ENCODE results near the gene AIPL1.

DNA sequence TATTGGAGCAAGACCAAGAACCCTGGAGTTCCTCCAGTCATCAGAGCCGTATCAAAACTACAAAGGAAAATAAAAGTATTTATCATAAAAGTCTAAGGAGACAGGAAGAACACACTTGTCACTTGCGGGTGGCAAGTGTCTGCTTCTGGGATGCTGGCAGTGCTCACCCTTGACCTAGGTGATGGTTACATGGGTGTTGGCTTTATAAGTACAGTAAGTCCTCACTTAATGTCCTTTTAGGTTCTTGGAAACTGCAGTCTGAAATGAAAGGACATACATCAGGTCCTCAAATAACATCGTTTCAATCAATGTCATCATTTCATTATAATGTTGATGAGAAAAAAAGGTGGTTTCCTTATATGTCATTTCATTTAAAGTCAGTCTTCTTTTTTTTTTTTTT lies 3.0 kb upstream of the AIPL1 start:
- no peak for TF ChIP-seq GATA2 (IDR thresholded peaks at IDR 0.05; ENCODE audit: low read depth, low read length)
- no peak for TF ChIP-seq GATA3 (IDR thresholded peaks at IDR 0.05; ENCODE audit: low read depth, low read length)
